Right lobe of liver (tissue), 6 donors: Measurements from ENCODE around the gene BARHL1. TPM values are rescaled to one million over a fixed set of nuclear protein-coding genes. Genes with fewer than 3 reads are reported as not detected.

Experiments
- ATAC-seq, 4 donors: fragments of 200-7000 bp; cut with Tn5 transposase; one replicate each; pipeline ENCODE4 v1.9.1; 2020; ENCODE audit warnings: mild to moderate bottlenecking in 4 of 4, moderate library complexity in 4 of 4
- DNase-seq, 3 donors: peaks; one replicate each; pipeline ENCODE4 v3.0.0-alpha.2; 2020
- H3K27ac ChIP-seq, 3 donors: fragments of 200-600 bp; one replicate each; pipeline ENCODE4 v1.8.0; 2022
- H3K27me3 ChIP-seq, 2 donors: fragments of 200-600 bp; one replicate each; pipeline ENCODE4 v1.8.0; 2022
- H3K36me3 ChIP-seq, 4 donors: fragments of 200-600 bp; sonication (generic) in 1 of 4; one replicate each; pipeline versions ENCODE4 v1.5.1 to v1.8.0; 2017 to 2022; ENCODE audit warnings: control low read depth in 1 of 4
- H3K4me1 ChIP-seq, 4 donors: fragments of 200-600 bp; sonication (generic) in 1 of 4; one replicate each; pipeline versions ENCODE4 v1.5.1 to v1.8.0; 2017 to 2022; ENCODE audit warnings: control low read depth in 1 of 4
- H3K4me3 ChIP-seq, 3 donors: fragments of 200-600 bp; one replicate each; pipeline ENCODE4 v1.8.0; 2022
- H3K9me3 ChIP-seq, 4 donors: fragments of 200-600 bp; sonication (generic) in 1 of 4; one replicate each; pipeline versions ENCODE4 v1.5.1 to v1.8.0; 2017 to 2022; ENCODE audit warnings: control low read depth in 1 of 4
- POLR2A ChIP-seq: fragments of 450-650 bp; IDR thresholded peaks from one replicate; pipeline ENCODE4 v1.6.1; 2017; ENCODE audit warnings: antibody characterized with exemption, mild to moderate bottlenecking
- WGBS: methylation state at CpG from one replicate; pipeline ENCODE4 v1.1.6; 2018; ENCODE audit warnings: low coverage, low lambda C conversion rate; ENCODE audit not compliant: insufficient coverage; ENCODE audit errors: missing lambda C conversion rate; 5-methylcytosine and 5-hydroxymethylcytosine counted together
- intact Hi-C, 2 donors: fragments of 100-400 bp; cut with DNase I; formaldehyde crosslinking; loops; one replicate each; pipeline versions ENCODE4 v1.11.2 to v1.14.1; 2022
- total RNA-seq, 6 experiments: library from RNA; depleted of rRNA in 2 of 6; stranded (reverse); fragments of >200 nt in 2 of 6; fragmentation: NEBNext Ultra II Directional in 3 of 6; extraction: Animal tissue kit (Norgen Biotek cat#: 25700) in 3 of 6; gene quantifications; one replicate each; pipeline versions ENCODE4 v1.1.0 to v1.2.4, GENCODE V29; 2016 to 2023
- TF ChIP-seq, protein P1 (sequence below), 4 donors: fragments of 200-600 bp in 3 of 4; fragments of 450-650 bp in 1 of 4; IDR thresholded peaks; one replicate each; pipeline versions ENCODE4 v1.5.1 to v1.8.0; 2016 to 2022; ENCODE audit warnings: antibody characterized with exemption in 4 of 4, mild to moderate bottlenecking in 2 of 4
- donor health status: DM: no; HTN: yes; CAD: no.
- donor health status: DM: no; HTN: no; CAD: no.
- donor health status: DM: no; HTN: no; CAD: no.
- donor health status: DM: no; HTN: yes; CAD: no.
- donor health status: DM: no; HTN: yes; CAD: no.

BARHL1 gene
- total RNA-seq, 6 experiments from 2014 or later, result not detected

DNA sequence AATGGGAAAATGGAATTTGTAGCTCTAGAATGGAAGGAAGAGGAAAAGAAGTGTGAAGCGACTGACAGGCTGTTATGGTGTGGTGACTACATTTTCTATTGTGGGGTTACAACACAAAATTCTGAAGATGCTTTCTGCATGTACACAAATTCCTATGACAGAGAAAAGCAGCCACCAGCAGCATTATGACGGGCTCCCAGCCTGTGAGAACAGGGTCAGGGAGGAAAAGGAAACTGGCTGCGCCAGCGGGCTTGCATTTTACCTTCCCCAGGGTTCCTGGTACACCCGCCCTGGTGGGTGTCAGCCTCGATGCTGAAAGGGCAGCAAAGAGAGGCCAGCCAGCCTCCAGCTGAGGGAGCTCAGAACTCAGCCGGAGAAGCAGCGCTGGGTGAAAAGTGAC is 46.3 kb downstream of the BARHL1 start:
- H3K27me3 ChIP-seq, result no peaks in the 10 kb centered on the region
- H3K27ac ChIP-seq, result no peak overlapping the region
- H3K36me3 ChIP-seq, result peaks cover 0 to 32% (median 11%) of the 10 kb centered on the region in 4 donors
- H3K4me3 ChIP-seq, result no peak overlapping the region
- no peaks in the 10 kb centered on the region for H3K4me1 ChIP-seq
- TF ChIP-seq, protein P1, sequence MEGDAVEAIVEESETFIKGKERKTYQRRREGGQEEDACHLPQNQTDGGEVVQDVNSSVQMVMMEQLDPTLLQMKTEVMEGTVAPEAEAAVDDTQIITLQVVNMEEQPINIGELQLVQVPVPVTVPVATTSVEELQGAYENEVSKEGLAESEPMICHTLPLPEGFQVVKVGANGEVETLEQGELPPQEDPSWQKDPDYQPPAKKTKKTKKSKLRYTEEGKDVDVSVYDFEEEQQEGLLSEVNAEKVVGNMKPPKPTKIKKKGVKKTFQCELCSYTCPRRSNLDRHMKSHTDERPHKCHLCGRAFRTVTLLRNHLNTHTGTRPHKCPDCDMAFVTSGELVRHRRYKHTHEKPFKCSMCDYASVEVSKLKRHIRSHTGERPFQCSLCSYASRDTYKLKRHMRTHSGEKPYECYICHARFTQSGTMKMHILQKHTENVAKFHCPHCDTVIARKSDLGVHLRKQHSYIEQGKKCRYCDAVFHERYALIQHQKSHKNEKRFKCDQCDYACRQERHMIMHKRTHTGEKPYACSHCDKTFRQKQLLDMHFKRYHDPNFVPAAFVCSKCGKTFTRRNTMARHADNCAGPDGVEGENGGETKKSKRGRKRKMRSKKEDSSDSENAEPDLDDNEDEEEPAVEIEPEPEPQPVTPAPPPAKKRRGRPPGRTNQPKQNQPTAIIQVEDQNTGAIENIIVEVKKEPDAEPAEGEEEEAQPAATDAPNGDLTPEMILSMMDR (IDR thresholded peaks at IDR 0.05), result no peak
- TF ChIP-seq POLR2A, result no peak
- H3K9me3 ChIP-seq, result no peaks in the 10 kb centered on the region
- no peak for ATAC-seq
- intact Hi-C loops, result no loop called here
- WGBS, result 98% methylated on average over 6 of the region's 8 CpGs
- no peak for DNase-seq

DNA sequence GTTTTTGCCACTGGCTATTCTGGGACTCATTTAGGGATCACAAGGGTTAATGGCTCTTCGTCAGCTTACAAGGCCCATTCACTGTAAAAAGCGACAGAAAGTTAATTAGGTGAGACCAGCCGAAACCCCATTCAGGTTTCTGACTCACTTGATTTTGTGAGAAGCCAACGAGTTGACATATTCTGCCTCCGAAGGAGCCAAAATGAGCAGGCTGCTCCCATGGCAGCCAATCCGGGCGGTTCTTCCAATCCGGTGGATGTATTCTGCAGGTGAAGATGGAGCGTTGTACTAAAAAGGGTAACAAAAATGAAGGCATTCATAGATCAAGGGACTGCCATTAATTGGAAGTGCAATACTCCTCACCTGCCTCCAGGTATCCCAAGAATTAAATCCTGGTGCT is 47.7 kb downstream of the BARHL1 start:
- peaks cover 0 to 26% (median 11%) of the 10 kb centered on the region in 4 donors for H3K36me3 ChIP-seq
- H3K4me1 ChIP-seq, result no peaks in the 10 kb centered on the region
- H3K4me3 ChIP-seq, result no peak overlapping the region
- no peak overlapping the region for H3K27ac ChIP-seq
- H3K27me3 ChIP-seq, result no peaks in the 10 kb centered on the region
- WGBS, result 89% methylated on average over 7 of the region's 9 CpGs
- intact Hi-C loops, result no loop called here
- ATAC-seq (no peak), DNase-seq (no peak)
- TF ChIP-seq, protein P1 (IDR thresholded peaks at IDR 0.05), result no peak
- TF ChIP-seq POLR2A, result no peak
- H3K9me3 ChIP-seq, result no peaks in the 10 kb centered on the region

DNA sequence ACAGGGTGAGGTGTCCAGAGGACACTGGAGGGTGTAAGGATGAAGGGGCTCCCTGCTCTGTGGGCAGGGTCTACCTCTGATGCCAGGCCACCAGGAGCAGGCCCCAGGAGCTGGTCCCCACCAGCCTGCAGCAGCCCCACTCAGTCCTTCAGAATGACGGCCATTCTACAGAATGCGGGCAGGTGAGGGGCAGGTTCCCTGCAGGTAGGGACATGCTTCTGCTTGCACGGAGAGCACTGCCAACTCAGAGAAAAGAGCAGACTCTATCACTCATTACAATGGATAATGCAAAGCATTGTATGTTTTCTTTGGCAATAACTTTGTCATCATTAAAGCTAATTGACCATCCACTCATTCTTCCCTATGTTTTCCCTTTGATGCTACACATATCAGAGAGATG is 48.4 kb downstream of the BARHL1 start:
- DNase-seq (no peak), ATAC-seq (peak in 1 of 4 donors; percentile 36)
- no peaks in the 10 kb centered on the region for H3K9me3 ChIP-seq
- H3K36me3 ChIP-seq, result peaks cover 0 to 22% (median 11%) of the 10 kb centered on the region in 4 donors
- no peaks in the 10 kb centered on the region for H3K27me3 ChIP-seq
- WGBS, result 80% methylated on average over 1 of the region's 3 CpGs
- no peak overlapping the region for H3K4me3 ChIP-seq
- TF ChIP-seq POLR2A, result no peak
- TF ChIP-seq, protein P1 (IDR thresholded peaks at IDR 0.05), result no peak
- intact Hi-C loops, result no loop called here
- H3K27ac ChIP-seq, result no peak overlapping the region
- H3K4me1 ChIP-seq, result no peaks in the 10 kb centered on the region

DNA sequence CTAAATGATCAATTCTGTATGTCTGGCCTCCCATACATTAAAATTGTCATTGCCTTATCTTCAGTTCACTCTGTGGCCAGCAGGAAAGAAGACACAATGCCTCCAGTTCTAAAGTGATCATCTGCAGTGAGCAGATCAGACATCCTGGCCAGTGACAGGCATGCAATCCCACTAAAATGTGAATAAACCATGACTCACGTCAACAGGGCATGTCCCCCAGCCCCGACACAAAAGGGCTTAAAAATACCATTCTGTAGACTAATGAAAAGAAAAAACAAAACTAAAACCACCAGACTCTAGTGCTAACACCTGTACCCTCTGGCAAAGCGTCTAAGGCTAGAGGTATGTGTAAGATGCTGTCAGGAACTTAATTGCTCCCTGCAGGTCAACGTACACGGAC is 48.9 kb downstream of the BARHL1 start:
- no peak overlapping the region for H3K27ac ChIP-seq
- no peaks in the 10 kb centered on the region for H3K27me3 ChIP-seq
- 100% methylated on average over 2 of the region's 5 CpGs for WGBS
- no peak for TF ChIP-seq POLR2A
- TF ChIP-seq, protein P1 (IDR thresholded peaks at IDR 0.05), result no peak
- H3K4me3 ChIP-seq, result no peak overlapping the region
- intact Hi-C loops, result no loop called here
- no peak for ATAC-seq
- no peaks in the 10 kb centered on the region for H3K9me3 ChIP-seq
- H3K4me1 ChIP-seq, result no peaks in the 10 kb centered on the region
- H3K36me3 ChIP-seq, result peaks cover 0 to 22% (median 11%) of the 10 kb centered on the region in 4 donors
- no peak for DNase-seq

DNA sequence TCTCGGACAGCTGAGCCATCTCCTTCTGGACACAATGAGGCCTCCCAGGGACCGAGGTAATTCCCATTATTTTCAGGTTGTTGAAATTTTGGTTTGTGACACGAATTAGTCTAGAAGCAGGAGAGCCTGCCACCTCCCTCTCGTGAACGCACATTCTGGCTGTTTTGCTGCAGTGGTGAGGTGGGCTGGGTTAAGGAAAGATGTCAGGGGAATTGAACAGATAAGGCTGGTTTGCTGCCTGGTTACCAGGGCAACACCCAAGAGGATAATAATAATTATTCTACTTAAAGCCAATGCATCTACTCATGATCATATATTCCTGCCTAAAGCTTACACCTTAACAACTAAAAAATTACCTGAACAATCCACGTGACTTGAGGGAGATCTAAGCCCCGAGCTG is 49.3 kb downstream of the BARHL1 start:
- no peak for DNase-seq
- TF ChIP-seq, protein P1 (IDR thresholded peaks at IDR 0.05), result no peak
- TF ChIP-seq POLR2A, result no peak
- Histone ChIP-seq H3K27me3 (no peaks in the 10 kb centered on the region), H3K36me3 (peaks cover 0 to 22% (median 11%) of the 10 kb centered on the region in 4 donors), H3K9me3 (no peaks in the 10 kb centered on the region), H3K4me1 (no peaks in the 10 kb centered on the region), H3K4me3 (no peak overlapping the region), H3K27ac (no peak overlapping the region)
- WGBS, result 98% methylated on average over 6 of the region's 7 CpGs
- intact Hi-C loops, result no loop called here
- no peak for ATAC-seq
